ACHN (cell line): ENCODE data around the gene CYP1A2.
"Not testable (repeated sequence)": the region's sequence is repeated elsewhere in the genome, so short reads cannot be mapped to it uniquely, and the experiment has no call there.

Experiments
- DNase-seq: peaks from one replicate; pipeline ENCODE4 v3.0.0-alpha.2; 2015
- in situ Hi-C: cut with HindIII; loops from 2 replicates; pipeline ENCODE4 v1.10.0; 2017; ENCODE audit warnings: low sequenced_read_pairs, low pct_ligation_motif_present, low pct_unique_long_range_greater_than_20kb

CYP1A2 gene

GRCh38 chr15:74732846-74733245, 15.8 kb upstream of the CYP1A2 start:
- DNase-seq: no peak
- in situ Hi-C loops: no loop called here

- DNase-seq: no peak
- in situ Hi-C loops: no loop called here
These were observed 15.4 kb upstream of the CYP1A2 start for GRCh38 chr15:74733269-74733668.

- in situ Hi-C loops: no loop called here
These were observed 13.3 kb upstream of the CYP1A2 start for GRCh38 chr15:74735305-74735704.

GRCh38 chr15:74738239-74738638, 10.4 kb upstream of the CYP1A2 start:
- DNase-seq, in situ Hi-C loops: not testable (repeated sequence)

More at GRCh38 chr15:74735305-74735704, 13.3 kb upstream of the CYP1A2 start:
- DNase-seq: no peak

- DNase-seq: no peak
- in situ Hi-C loops: no loop called here
These were observed 6.2 kb upstream of the CYP1A2 start for GRCh38 chr15:74742422-74742821.

- in situ Hi-C loops: no loop called here
These were observed 2.3 kb upstream of the CYP1A2 start for GRCh38 chr15:74746389-74746788.

GRCh38 chr15:74749832-74750231, 1.2 kb downstream of the CYP1A2 start:
- in situ Hi-C loops: loop anchor here (25.0 kb wide), 1 partner anchor 113 kb away; no protein-coding TSS in a partner anchor
- no peak for DNase-seq

More at GRCh38 chr15:74746389-74746788, 2.3 kb upstream of the CYP1A2 start:
- no peak for DNase-seq

GRCh38 chr15:74750751-74751150, 2.1 kb downstream of the CYP1A2 start:
- no peak for DNase-seq
- in situ Hi-C loops: loop anchor here (25.0 kb wide), 1 partner anchor 113 kb away; no protein-coding TSS in a partner anchor

- in situ Hi-C loops: loop anchor here (25.0 kb wide), 1 partner anchor 115 kb away; no protein-coding TSS in a partner anchor
- DNase-seq: no peak
These were observed 3.4 kb downstream of the CYP1A2 start for GRCh38 chr15:74752011-74752410.

- in situ Hi-C loops: loop anchor here (25.0 kb wide), 1 partner anchor 115 kb away; no protein-coding TSS in a partner anchor
- peak; percentile 78 for DNase-seq
These were observed 3.9 kb downstream of the CYP1A2 start for GRCh38 chr15:74752531-74752930.

GRCh38 chr15:74754593-74755215, 6.1 kb downstream of the CYP1A2 start:
- no peak for DNase-seq
- in situ Hi-C loops: loop anchor here (25.0 kb wide), 1 partner anchor 117 kb away; no protein-coding TSS in a partner anchor

- no peak for DNase-seq
- in situ Hi-C loops: loop anchor here (25.0 kb wide), 1 partner anchor 121 kb away; no protein-coding TSS in a partner anchor
These were observed 10.1 kb downstream of the CYP1A2 start for GRCh38 chr15:74758736-74759135.

- no peak for DNase-seq
- in situ Hi-C loops: loop anchor here (25.0 kb wide), 1 partner anchor 125 kb away; no protein-coding TSS in a partner anchor
These were observed 14.1 kb downstream of the CYP1A2 start for GRCh38 chr15:74762791-74763150.

- in situ Hi-C loops: loop anchor here (25.0 kb wide), 1 partner anchor 126 kb away; no protein-coding TSS in a partner anchor
- no peak for DNase-seq
These were observed 14.8 kb downstream of the CYP1A2 start for GRCh38 chr15:74763416-74763815.

- in situ Hi-C loops: loop anchor here (25.0 kb wide), 1 partner anchor 130 kb away; no protein-coding TSS in a partner anchor
- no peak for DNase-seq
These were observed 18.8 kb downstream of the CYP1A2 start for GRCh38 chr15:74767167-74768098.

- in situ Hi-C loops: loop anchor here (25.0 kb wide), 1 partner anchor 131 kb away; no protein-coding TSS in a partner anchor
- DNase-seq: no peak
These were observed 19.6 kb downstream of the CYP1A2 start for GRCh38 chr15:74768099-74768770.

GRCh38 chr15:74768771-74769342, 20.2 kb downstream of the CYP1A2 start:
- DNase-seq: peak; percentile 52
- in situ Hi-C loops: loop anchor here (25.0 kb wide), 1 partner anchor 132 kb away; no protein-coding TSS in a partner anchor

GRCh38 chr15:74769463-74770025, 20.9 kb downstream of the CYP1A2 start:
- in situ Hi-C loops: loop anchor here (25.0 kb wide), 1 partner anchor 132 kb away; no protein-coding TSS in a partner anchor
- no peak for DNase-seq
